Measurements from ENCODE around the gene PCDH19.

The PCDH19 gene

DNA sequence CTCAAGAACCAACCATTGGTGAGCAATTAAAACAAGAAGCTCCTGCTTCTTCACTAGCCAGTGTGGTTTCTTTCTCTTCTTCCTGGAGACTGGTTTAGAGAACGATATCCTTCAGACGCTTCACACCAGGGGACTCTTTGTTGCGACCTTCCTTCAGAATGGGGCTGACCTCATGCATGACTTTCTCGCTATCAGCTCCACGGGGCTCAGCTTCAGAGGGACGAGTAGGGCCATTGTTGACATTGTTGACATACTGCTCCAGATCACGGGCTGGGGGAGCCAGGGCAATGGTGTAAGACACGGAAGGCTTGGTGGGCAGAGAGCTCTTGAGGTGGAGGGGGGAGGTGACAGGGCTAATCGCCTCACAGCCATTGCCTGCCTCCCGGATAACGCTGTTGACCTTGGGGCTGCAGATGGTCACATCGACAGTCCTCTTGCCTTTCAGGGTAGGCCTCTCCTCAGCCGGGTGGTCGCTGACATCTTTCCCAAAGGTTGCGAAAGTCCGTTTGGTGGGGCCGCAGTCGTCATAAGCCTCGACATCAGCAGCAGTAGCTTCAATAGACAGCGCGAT, 113.8 kb downstream of the PCDH19 start:
- no peak for DNase-seq (ENCODE audit: low read depth)

GRCh38 chrX:100294965-100295364, 115.1 kb downstream of the PCDH19 start:
- DNase-seq (ENCODE audit: low read depth) = no peak

GRCh38 chrX:100289066-100289558, 121.0 kb downstream of the PCDH19 start:
- DNase-seq (ENCODE audit: low read depth) = no peak

DNA sequence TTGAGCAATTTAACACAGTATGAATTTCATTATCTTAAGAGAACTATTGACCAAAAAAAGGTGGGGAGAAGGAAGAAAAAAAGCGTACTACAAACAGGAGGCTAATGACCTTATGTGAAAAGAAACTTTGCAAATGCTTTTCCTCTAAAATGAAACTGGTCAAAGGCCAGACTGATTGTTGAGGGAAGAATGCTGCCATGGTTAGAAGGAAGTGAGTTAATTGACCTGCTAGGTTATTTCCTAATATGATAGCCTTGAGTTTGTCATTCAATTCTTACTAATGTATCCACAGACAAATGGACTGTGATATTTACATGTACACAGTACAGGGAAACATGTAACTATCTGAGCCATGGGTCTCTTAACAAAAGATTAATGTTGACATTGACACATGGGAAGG, 132.8 kb downstream of the PCDH19 start:
- no peak for DNase-seq (ENCODE audit: low read depth)

GRCh38 chrX:100274916-100275315, 135.2 kb downstream of the PCDH19 start:
- DNase-seq (ENCODE audit: low read depth) = no peak

DNA sequence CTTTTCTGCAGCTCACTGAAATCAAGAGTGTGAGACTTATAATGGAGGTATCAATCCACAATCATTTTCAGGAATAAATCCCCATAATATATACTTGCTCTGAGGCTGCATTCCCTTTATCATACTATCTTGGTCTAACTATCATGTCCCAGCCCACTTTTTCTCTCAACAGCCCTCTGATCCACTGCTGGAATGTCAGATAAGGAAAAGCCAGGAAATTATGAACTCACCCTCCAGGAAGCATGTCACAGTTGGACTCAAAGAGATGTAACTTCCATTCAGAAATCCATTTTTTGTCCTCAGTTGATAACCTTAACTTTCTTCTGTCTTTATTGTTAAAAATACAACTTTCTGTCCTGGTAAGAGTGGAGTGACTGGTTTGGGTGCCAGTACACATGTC, 144.9 kb downstream of the PCDH19 start:
- DNase-seq (ENCODE audit: low read depth) = no peak

- no peak for DNase-seq (ENCODE audit: low read depth)
Measured at GRCh38 chrX:100264200-100264599, 145.9 kb downstream of the PCDH19 start.

DNA sequence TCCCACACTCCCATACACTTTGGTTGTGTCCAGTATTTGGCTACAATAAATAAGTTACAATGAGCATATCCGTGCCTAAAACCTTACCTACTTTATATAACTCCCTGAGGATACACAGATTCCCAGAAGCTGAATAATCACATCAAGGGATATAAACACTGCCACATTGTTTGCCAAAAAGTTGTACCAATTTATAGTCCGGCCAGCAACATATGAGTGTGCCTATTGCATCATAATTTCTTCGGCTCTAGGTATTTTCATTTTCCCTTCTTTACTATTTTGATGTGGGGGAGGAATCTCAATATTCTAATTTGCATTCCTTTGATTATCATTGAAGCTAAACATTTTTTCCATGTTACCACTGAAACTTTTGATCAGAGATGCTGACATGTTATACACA, 146.4 kb downstream of the PCDH19 start:
- DNase-seq (ENCODE audit: low read depth) = no peak

GRCh38 chrX:100248885-100249493, 161.1 kb downstream of the PCDH19 start:
- DNase-seq (ENCODE audit: low read depth) = no peak

GRCh38 chrX:100247826-100248225, 162.2 kb downstream of the PCDH19 start:
- no peak for DNase-seq (ENCODE audit: low read depth)

DNA sequence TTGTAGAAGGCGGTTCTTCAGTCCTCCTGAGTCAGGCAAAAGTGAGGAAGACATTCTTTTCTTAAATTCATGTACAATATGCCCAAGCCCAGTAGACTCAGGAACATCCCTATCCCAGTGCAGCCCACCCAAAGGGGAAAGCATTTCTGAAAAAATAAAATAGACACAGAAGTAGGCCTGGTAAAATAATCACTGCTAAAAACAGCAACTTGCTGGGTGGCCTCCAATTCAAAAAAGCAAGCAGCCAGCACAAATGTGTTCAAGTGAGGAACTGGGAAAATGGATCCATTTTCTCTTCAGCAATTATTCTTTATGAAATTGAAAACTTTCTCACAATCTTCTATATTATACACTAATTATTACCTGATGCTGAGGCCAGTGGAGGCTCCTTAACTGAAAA, 165.4 kb downstream of the PCDH19 start:
- no peak for DNase-seq (ENCODE audit: low read depth)
